ENCODE results near the gene POLR1A.

DNA sequence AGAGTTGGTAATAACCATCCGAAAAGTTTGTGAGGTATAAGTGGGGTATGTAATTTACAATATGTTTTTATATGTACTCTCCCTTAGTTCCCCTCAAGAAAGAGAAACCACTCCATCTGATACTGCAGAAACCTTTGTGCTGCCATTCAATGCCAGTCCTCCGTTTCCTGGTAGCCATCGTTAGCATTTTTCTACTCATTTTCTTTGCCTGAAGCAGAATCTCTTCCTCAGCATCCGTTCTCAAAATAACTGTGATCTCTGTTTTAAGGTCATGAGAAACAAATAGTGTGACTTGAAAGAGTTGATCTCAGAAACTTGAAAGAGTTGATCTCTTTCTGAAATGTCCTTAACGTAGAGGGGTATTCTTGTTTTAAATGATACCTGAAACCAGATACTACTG is 1.3 kb upstream of the POLR1A start:
- TF ChIP-seq HOXA7 (CRISPR knock-in tag; IDR thresholded peaks at IDR 0.05) (no peak), BHLHE40 (IDR thresholded peaks at IDR 0.05; ENCODE audit: low read depth, low read length) (no peak), CBX8 (IDR thresholded peaks at IDR 0.05) (no peak), POLR2A (IDR thresholded peaks at IDR 0.05; ENCODE audit: low read length) (no peak)

Measured in A549 (cell line).